WTC11 (cell line): ENCODE data around the gene UPF1. TPM values are rescaled to one million over a fixed set of nuclear protein-coding genes. Genes with fewer than 3 reads are reported as not detected.

ENCODE experiments used
- ATAC-seq: fragments of 200-7000 bp; cut with Tn5 transposase; 2 replicates; pipeline ENCODE4 v1.10.0; 2021; ENCODE audit warnings: mild to moderate bottlenecking, moderate library complexity
- CTCF ChIA-PET: fragments of 300-600 bp; sonication (Branson Sonifier 250); formaldehyde crosslinking; loops from one replicate; lab custom pipeline; 2021; ENCODE audit warnings: antibody characterized with exemption; lab: Charles Lee
- POLR2A ChIA-PET: fragments of 350-600 bp; sonication (Branson Sonifier 250); formaldehyde crosslinking; loops from one replicate; lab custom pipeline; 2021; ENCODE audit warnings: antibody characterized with exemption; lab: Charles Lee
- DNase-seq: peaks from one replicate; pipeline ENCODE4 v3.0.0; 2021; ENCODE audit warnings: low spot score
- H3K27ac Mint-ChIP-seq: 2 replicates; pipeline ENCODE4 v1.8.0; 2021; ENCODE audit warnings: mixed read lengths
- H3K27me3 Mint-ChIP-seq: 2 replicates; pipeline ENCODE4 v1.8.0; 2021; ENCODE audit warnings: low read depth, mild to moderate bottlenecking, moderate library complexity, mixed read lengths
- H3K36me3 Mint-ChIP-seq: 2 replicates; pipeline ENCODE4 v1.8.0; 2021; ENCODE audit warnings: mixed read lengths
- H3K4me1 Mint-ChIP-seq: 2 replicates; pipeline ENCODE4 v1.8.0; 2022; ENCODE audit warnings: mixed read lengths
- H3K4me3 Mint-ChIP-seq: 2 replicates; pipeline ENCODE4 v1.8.0; 2021; ENCODE audit warnings: mild to moderate bottlenecking, moderate library complexity, mixed read lengths
- H3K9me3 Mint-ChIP-seq: 2 replicates; pipeline ENCODE4 v1.8.0; 2021; ENCODE audit warnings: mixed read lengths
- IRF2 ChIP-seq: sonication (generic); formaldehyde crosslinking; IDR thresholded peaks from 2 replicates; pipeline ENCODE4 v1.8.0; 2022; ENCODE audit warnings: low read depth, missing genetic modification reagents, borderline replicate concordance
- MLX ChIP-seq: sonication (generic); formaldehyde crosslinking; IDR thresholded peaks from 2 replicates; pipeline ENCODE4 v1.8.1; 2023; ENCODE audit warnings: mild to moderate bottlenecking, missing genetic modification reagents, moderate library complexity
- PREB ChIP-seq: sonication (generic); formaldehyde crosslinking; IDR thresholded peaks from 2 replicates; pipeline ENCODE4 v1.8.1; 2022; ENCODE audit warnings: mild to moderate bottlenecking, missing genetic modification reagents, moderate library complexity, borderline replicate concordance
- SMAD4 ChIP-seq: sonication (generic); formaldehyde crosslinking; IDR thresholded peaks from 2 replicates; pipeline ENCODE4 v1.8.0; 2022; ENCODE audit warnings: mild to moderate bottlenecking, missing genetic modification reagents
- SP1 ChIP-seq: sonication (generic); formaldehyde crosslinking; conservative IDR thresholded peaks from 2 replicates; pipeline ENCODE4 v1.8.1; 2022; ENCODE audit warnings: missing genetic modification reagents
- TCF7 ChIP-seq: sonication (generic); formaldehyde crosslinking; IDR thresholded peaks from 2 replicates; pipeline ENCODE4 v1.8.0; 2022; ENCODE audit warnings: mild to moderate bottlenecking, low read depth, missing genetic modification reagents, moderate library complexity
- USF2 ChIP-seq: sonication (generic); formaldehyde crosslinking; IDR thresholded peaks from 2 replicates; pipeline ENCODE4 v1.8.1; 2023; ENCODE audit warnings: mild to moderate bottlenecking, missing genetic modification reagents, moderate library complexity
- ZBTB21 ChIP-seq: sonication (generic); formaldehyde crosslinking; IDR thresholded peaks from 2 replicates; pipeline ENCODE4 v1.8.1; 2023; ENCODE audit warnings: mild to moderate bottlenecking, missing genetic modification reagents, borderline replicate concordance
- ZNF416 ChIP-seq: fragments of 250-450 bp; sonication (Bioruptor Pico); IDR thresholded peaks from 2 replicates; pipeline ENCODE4 v1.9.0; 2021; ENCODE audit warnings: mild to moderate bottlenecking, inconsistent platforms
- total RNA-seq: library from RNA; stranded (reverse); gene quantifications from 3 replicates; pipeline ENCODE4 v1.2.3, GENCODE V29; 2021
- TF ChIP-seq, protein P1 (sequence below): fragments of 250-450 bp; sonication (Bioruptor Pico); IDR thresholded peaks from 2 replicates; pipeline ENCODE4 v1.8.0; 2021; ENCODE audit warnings: mild to moderate bottlenecking
- TF ChIP-seq, protein P2 (sequence below): sonication (generic); formaldehyde crosslinking; conservative IDR thresholded peaks from 2 replicates; pipeline ENCODE4 v1.8.1; 2023; ENCODE audit warnings: mild to moderate bottlenecking, low read depth, missing genetic modification reagents, moderate library complexity
- TF ChIP-seq, protein P3 (sequence below): fragments of 250-450 bp; sonication (Bioruptor Pico); conservative IDR thresholded peaks from 2 replicates; pipeline ENCODE4 v1.9.0; 2021; ENCODE audit warnings: mild to moderate bottlenecking
- TF ChIP-seq, protein P4 (sequence below): fragments of 250-450 bp; sonication (Bioruptor Pico); IDR thresholded peaks from 2 replicates; pipeline ENCODE4 v1.9.0; 2021; ENCODE audit warnings: mild to moderate bottlenecking
- TF ChIP-seq, protein P5 (sequence below): sonication (generic); formaldehyde crosslinking; IDR thresholded peaks from 2 replicates; pipeline ENCODE4 v1.8.0; 2022; ENCODE audit warnings: mild to moderate bottlenecking, missing genetic modification reagents

UPF1 gene
- total RNA-seq, 1 experiment from 2014 or later, result 82.5 TPM

- TF ChIP-seq, protein P1, sequence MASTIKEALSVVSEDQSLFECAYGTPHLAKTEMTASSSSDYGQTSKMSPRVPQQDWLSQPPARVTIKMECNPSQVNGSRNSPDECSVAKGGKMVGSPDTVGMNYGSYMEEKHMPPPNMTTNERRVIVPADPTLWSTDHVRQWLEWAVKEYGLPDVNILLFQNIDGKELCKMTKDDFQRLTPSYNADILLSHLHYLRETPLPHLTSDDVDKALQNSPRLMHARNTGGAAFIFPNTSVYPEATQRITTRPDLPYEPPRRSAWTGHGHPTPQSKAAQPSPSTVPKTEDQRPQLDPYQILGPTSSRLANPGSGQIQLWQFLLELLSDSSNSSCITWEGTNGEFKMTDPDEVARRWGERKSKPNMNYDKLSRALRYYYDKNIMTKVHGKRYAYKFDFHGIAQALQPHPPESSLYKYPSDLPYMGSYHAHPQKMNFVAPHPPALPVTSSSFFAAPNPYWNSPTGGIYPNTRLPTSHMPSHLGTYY (CRISPR knock-in tag), result no peak
- no peak for TF ChIP-seq MLX (CRISPR knock-in tag)
- TF ChIP-seq, all 79 proteins: peak for 0
Measured at GRCh38 chr19:18851673-18852325, 20.0 kb downstream of the UPF1 start (continued).

- peaks cover 75% of the 10 kb centered on the region for H3K36me3 Mint-ChIP-seq
- no peak overlapping the region for H3K4me3 Mint-ChIP-seq
- ChIA-PET POLR2A (no interaction called here), CTCF (no interaction called here)
- DNase-seq, result no peak
- H3K27ac Mint-ChIP-seq, result peak overlapping the region; percentile 16; the same call in 1 of the 2 replicates
- ATAC-seq, result no peak
- H3K4me1 Mint-ChIP-seq, result no peaks in the 10 kb centered on the region
- no peaks in the 10 kb centered on the region for H3K9me3 Mint-ChIP-seq
- TF ChIP-seq TCF7 (no peak), MLX (CRISPR knock-in tag) (no peak), PREB (CRISPR knock-in tag) (no peak), SP1 (CRISPR knock-in tag) (no peak), IRF2 (CRISPR knock-in tag) (no peak), ZBTB21 (CRISPR knock-in tag) (no peak), SMAD4 (CRISPR knock-in tag) (no peak), ZNF416 (CRISPR knock-in tag) (no peak), USF2 (CRISPR knock-in tag) (no peak)
- TF ChIP-seq, protein P2, sequence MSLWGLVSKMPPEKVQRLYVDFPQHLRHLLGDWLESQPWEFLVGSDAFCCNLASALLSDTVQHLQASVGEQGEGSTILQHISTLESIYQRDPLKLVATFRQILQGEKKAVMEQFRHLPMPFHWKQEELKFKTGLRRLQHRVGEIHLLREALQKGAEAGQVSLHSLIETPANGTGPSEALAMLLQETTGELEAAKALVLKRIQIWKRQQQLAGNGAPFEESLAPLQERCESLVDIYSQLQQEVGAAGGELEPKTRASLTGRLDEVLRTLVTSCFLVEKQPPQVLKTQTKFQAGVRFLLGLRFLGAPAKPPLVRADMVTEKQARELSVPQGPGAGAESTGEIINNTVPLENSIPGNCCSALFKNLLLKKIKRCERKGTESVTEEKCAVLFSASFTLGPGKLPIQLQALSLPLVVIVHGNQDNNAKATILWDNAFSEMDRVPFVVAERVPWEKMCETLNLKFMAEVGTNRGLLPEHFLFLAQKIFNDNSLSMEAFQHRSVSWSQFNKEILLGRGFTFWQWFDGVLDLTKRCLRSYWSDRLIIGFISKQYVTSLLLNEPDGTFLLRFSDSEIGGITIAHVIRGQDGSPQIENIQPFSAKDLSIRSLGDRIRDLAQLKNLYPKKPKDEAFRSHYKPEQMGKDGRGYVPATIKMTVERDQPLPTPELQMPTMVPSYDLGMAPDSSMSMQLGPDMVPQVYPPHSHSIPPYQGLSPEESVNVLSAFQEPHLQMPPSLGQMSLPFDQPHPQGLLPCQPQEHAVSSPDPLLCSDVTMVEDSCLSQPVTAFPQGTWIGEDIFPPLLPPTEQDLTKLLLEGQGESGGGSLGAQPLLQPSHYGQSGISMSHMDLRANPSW (CRISPR knock-in tag), result no peak
- TF ChIP-seq, protein P3, sequence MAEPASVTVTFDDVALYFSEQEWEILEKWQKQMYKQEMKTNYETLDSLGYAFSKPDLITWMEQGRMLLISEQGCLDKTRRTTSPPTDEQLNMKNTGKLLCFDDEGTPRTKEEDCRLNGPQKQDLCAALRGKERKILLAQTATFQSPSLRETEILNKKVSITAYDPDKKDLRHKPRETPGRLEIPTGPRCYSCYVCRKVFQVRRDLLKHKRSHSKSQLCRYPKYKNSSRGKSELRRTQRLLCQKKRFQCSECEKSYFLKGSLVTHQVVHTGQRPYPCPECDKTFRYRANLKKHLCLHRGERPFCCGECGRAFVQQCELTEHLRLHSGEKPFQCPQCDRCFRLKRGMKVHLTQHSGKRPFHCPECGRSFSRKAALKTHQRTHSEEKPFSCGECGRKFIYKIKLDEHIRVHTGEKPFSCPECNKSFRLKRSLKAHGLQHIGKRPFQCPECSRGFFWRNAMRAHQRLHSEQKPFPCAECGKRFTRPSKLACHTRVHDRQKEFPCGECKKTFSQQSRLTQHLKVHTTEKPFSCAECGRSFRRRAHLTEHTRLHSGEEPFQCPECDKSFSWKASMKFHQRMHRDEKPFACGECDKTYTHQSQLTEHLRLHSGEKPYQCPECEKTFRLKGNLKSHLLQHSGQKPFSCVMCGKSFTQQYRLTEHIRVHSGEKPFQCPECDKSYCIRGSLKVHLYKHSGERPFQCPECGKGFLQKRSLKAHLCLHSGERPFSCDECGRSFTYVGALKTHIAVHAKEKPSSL, result no peak
- TF ChIP-seq, protein P4, sequence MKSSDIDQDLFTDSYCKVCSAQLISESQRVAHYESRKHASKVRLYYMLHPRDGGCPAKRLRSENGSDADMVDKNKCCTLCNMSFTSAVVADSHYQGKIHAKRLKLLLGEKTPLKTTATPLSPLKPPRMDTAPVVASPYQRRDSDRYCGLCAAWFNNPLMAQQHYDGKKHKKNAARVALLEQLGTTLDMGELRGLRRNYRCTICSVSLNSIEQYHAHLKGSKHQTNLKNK (CRISPR knock-in tag), result no peak
- TF ChIP-seq, protein P5, sequence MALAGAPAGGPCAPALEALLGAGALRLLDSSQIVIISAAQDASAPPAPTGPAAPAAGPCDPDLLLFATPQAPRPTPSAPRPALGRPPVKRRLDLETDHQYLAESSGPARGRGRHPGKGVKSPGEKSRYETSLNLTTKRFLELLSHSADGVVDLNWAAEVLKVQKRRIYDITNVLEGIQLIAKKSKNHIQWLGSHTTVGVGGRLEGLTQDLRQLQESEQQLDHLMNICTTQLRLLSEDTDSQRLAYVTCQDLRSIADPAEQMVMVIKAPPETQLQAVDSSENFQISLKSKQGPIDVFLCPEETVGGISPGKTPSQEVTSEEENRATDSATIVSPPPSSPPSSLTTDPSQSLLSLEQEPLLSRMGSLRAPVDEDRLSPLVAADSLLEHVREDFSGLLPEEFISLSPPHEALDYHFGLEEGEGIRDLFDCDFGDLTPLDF (CRISPR knock-in tag), result no peak
- TF ChIP-seq, all 79 proteins: peak for 0
- H3K27me3 Mint-ChIP-seq, result no peaks in the 10 kb centered on the region
Measured at GRCh38 chr19:18852648-18853047, 20.9 kb downstream of the UPF1 start.
